Measurements from ENCODE around the gene SPEN.

GRCh38 chr1:15931884-15932283 lies 84.4 kb downstream of the SPEN start:
- TF ChIP-seq CTCF (conservative IDR thresholded peaks at IDR 0.05; ENCODE audit: low read depth, low read length) (no peak), EZH2 (IDR thresholded peaks at IDR 0.05; ENCODE audit: borderline replicate concordance, low read depth, low read length, poor library complexity, severe bottlenecking) (no peak)
